A673 (cell line): ENCODE results near the gene EFCAB11.

ENCODE experiments used
- EZH2 ChIP-seq: fragments of 200-600 bp; sonication (generic); IDR thresholded peaks from 2 replicates; pipeline ENCODE4 v1.6.1; 2017; ENCODE audit warnings: borderline replicate concordance, low read depth, mild to moderate bottlenecking, mixed read lengths, antibody characterized with exemption, low read length; ENCODE audit not compliant: poor library complexity, severe bottlenecking
- TF ChIP-seq, protein P1 (sequence below): fragments of 300-800, 200-600 bp; sonication (generic); conservative IDR thresholded peaks from 2 replicates; pipeline ENCODE4 v1.5.1; 2017; ENCODE audit warnings: low read depth, mild to moderate bottlenecking, antibody characterized with exemption, low read length, moderate library complexity, mixed read lengths

DNA sequence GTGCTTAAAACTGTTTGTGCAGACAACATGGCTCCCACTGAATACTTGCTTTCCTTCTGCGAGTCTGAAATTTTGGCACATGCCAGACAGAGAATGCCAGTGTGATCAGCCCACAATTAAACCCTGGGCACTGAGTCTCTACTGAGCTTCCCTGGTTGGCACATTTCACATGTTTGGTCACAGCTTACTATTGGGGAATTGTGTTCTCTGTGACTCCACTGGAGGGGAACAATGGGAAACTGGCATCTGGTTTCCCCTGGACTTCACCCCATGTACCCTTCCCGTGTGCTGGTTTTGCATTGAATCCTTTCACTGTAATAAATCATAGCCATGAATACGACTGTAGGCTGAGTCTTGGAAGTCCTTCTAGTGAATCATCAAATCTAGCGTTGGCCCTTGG, 64.9 kb downstream of the EFCAB11 start:
- TF ChIP-seq, protein P1, sequence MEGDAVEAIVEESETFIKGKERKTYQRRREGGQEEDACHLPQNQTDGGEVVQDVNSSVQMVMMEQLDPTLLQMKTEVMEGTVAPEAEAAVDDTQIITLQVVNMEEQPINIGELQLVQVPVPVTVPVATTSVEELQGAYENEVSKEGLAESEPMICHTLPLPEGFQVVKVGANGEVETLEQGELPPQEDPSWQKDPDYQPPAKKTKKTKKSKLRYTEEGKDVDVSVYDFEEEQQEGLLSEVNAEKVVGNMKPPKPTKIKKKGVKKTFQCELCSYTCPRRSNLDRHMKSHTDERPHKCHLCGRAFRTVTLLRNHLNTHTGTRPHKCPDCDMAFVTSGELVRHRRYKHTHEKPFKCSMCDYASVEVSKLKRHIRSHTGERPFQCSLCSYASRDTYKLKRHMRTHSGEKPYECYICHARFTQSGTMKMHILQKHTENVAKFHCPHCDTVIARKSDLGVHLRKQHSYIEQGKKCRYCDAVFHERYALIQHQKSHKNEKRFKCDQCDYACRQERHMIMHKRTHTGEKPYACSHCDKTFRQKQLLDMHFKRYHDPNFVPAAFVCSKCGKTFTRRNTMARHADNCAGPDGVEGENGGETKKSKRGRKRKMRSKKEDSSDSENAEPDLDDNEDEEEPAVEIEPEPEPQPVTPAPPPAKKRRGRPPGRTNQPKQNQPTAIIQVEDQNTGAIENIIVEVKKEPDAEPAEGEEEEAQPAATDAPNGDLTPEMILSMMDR = no peak
- no peak for TF ChIP-seq EZH2
